Transverse colon (tissue), 4 donors: ENCODE measurements around the gene ABCB8. TPM values are rescaled to one million over a fixed set of nuclear protein-coding genes. Genes with fewer than 3 reads are reported as not detected.

Experiments
- DNase-seq: peaks from one replicate; pipeline ENCODE4 v3.0.0-alpha.2; 2019
- H3K27ac ChIP-seq, 4 donors: fragments of 200-600 bp; sonication (generic); 2 replicates each; pipeline ENCODE4 v1.5.1; 2016 to 2018; ENCODE audit warnings: inconsistent platforms in 4 of 4
- H3K27me3 ChIP-seq: fragments of 200-600 bp; sonication (generic); 2 replicates; pipeline ENCODE4 v1.5.1; 2017; ENCODE audit warnings: inconsistent platforms
- H3K36me3 ChIP-seq, 4 donors: fragments of 200-600 bp; sonication (generic); 2 replicates each; pipeline ENCODE4 v1.5.1; 2017 to 2019; ENCODE audit warnings: inconsistent platforms in 4 of 4
- H3K4me1 ChIP-seq, 4 donors: fragments of 200-600 bp; sonication (generic); 2 replicates each; pipeline ENCODE4 v1.5.1; 2017 to 2020; ENCODE audit warnings: inconsistent platforms in 4 of 4
- H3K4me3 ChIP-seq, 4 donors: fragments of 200-600 bp; sonication (generic); 1 replicate in 1 of 4; 2 replicates in 3 of 4; pipeline versions ENCODE4 v1.5.1 to v1.6.1; 2017 to 2019; ENCODE audit warnings: inconsistent platforms in 4 of 4
- H3K9me3 ChIP-seq, 2 donors: fragments of 200-600 bp; sonication (generic); 2 replicates each; pipeline ENCODE4 v1.5.1; 2017 to 2019; ENCODE audit warnings: inconsistent platforms in 2 of 2
- EP300 ChIP-seq: sonication (generic); formaldehyde crosslinking; IDR thresholded peaks from one replicate; pipeline ENCODE4 v1.6.1; 2017; ENCODE audit warnings: antibody characterized with exemption, low read depth
- POLR2A ChIP-seq: fragments of 450-650 bp; IDR thresholded peaks from one replicate; pipeline ENCODE4 v1.6.1; 2016; ENCODE audit warnings: antibody characterized with exemption, mild to moderate bottlenecking, moderate library complexity
- POLR2AphosphoS5 ChIP-seq, 3 donors: sonication (generic); formaldehyde crosslinking; IDR thresholded peaks; one replicate each; pipeline ENCODE4 v1.6.1; 2016; ENCODE audit warnings: antibody characterized with exemption in 3 of 3
- WGBS, 2 donors: methylation state at CpG; one replicate each; pipeline ENCODE4 v1.1.5; 2018; ENCODE audit warnings: low coverage in 1 of 2; 5-methylcytosine and 5-hydroxymethylcytosine counted together
- in situ Hi-C, 4 donors: fragments of 200-750 bp; cut with MboI; loops; one replicate each; pipeline versions ENCODE4 v1.15.0 to v1.15.1; 2017; ENCODE audit warnings: low sequenced_read_pairs in 3 of 4, low pct_ligation_motif_present in 1 of 4, low pct_unique_long_range_greater_than_20kb in 1 of 4
- intact Hi-C: fragments of 100-400 bp; cut with DNase I; formaldehyde crosslinking; loops from one replicate; pipeline ENCODE4 v1.15.1; 2023; ENCODE audit warnings: low total_unique reads
- total RNA-seq, 4 donors: library from RNA; depleted of rRNA; stranded (reverse); fragments of >200 nt; gene quantifications; one replicate each; pipeline ENCODE4 v1.1.0, GENCODE V29; 2016
- TF ChIP-seq, protein P1 (sequence below), 5 experiments: fragments of 200-600 bp in 3 of 5; fragments of 450-650 bp in 2 of 5; sonication (generic) in 3 of 5; IDR thresholded peaks; 1 replicate in 2 of 5; 2 replicates in 3 of 5; pipeline ENCODE4 v1.5.1; 2016 to 2017; ENCODE audit warnings: antibody characterized with exemption in 5 of 5, inconsistent platforms in 3 of 5, mild to moderate bottlenecking in 2 of 5, moderate library complexity in 1 of 5

The ABCB8 gene
- total RNA-seq, 4 donors from 2014 or later: 33.3 to 76.4 (median 51.4) TPM

DNA sequence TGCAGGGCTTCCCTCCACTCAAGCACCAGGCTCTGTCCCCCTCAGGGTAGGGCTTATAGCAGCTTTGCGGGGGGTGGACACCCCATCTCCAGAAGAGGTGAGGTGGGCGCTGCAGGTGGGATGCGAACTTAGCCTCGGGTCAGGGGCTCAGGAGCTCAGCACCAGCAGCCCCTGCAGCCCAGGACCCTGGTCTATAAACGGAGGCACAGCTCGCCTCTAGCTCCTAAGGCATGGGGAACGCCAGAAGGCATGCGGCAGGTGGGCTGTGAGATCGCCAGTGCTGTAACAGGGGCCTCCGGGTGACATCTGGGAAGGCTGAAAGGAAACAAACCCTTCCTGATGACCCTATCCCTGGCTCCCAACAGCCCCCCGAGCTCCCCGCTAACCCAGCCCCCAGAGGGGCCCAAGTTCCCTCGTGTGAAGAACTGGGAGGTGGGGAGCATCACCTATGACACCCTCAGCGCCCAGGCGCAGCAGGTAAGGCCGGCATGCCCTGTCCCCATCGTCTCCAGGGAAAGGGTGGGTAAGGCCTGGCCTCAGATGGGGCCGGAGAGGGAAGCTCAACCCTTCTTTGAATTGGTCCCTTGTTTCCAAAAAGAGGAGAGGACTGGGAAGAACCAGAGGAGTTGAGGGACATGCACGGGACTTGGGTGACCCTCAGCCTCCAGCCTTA is 33.3 kb upstream of the ABCB8 start:
- intact Hi-C loops (no loop called here), in situ Hi-C loops (loop anchor here in 3 of 4 donors (25.0 kb wide), 3 partner anchors 108 to 558 kb away; no protein-coding TSS in a partner anchor)

GRCh38 chr7:150996376-150997074 is 31.7 kb upstream of the ABCB8 start:
- Histone ChIP-seq H3K27me3 (peaks cover 7% of the 10 kb centered on the region), H3K27ac (no peak overlapping the region), H3K9me3 (no peaks in the 10 kb centered on the region), H3K36me3 (no peaks in the 10 kb centered on the region), H3K4me3 (no peak overlapping the region), H3K4me1 (peaks cover 0 to 6% (median 0%) of the 10 kb centered on the region in 4 donors)
- intact Hi-C loops: no loop called here
- 50% methylated on average over 27 of the region's 31 CpGs; no CpG with 5 or more reads in 1 of the 2 donors for WGBS, 2 donors
- in situ Hi-C loops: loop anchor here in 3 of 4 donors (25.0 kb wide), 3 partner anchors 109 to 559 kb away; no protein-coding TSS in a partner anchor
- TF ChIP-seq POLR2AphosphoS5 (IDR thresholded peaks at IDR 0.05): no peak
- TF ChIP-seq EP300: no peak
- TF ChIP-seq POLR2A: no peak
- TF ChIP-seq, protein P1, sequence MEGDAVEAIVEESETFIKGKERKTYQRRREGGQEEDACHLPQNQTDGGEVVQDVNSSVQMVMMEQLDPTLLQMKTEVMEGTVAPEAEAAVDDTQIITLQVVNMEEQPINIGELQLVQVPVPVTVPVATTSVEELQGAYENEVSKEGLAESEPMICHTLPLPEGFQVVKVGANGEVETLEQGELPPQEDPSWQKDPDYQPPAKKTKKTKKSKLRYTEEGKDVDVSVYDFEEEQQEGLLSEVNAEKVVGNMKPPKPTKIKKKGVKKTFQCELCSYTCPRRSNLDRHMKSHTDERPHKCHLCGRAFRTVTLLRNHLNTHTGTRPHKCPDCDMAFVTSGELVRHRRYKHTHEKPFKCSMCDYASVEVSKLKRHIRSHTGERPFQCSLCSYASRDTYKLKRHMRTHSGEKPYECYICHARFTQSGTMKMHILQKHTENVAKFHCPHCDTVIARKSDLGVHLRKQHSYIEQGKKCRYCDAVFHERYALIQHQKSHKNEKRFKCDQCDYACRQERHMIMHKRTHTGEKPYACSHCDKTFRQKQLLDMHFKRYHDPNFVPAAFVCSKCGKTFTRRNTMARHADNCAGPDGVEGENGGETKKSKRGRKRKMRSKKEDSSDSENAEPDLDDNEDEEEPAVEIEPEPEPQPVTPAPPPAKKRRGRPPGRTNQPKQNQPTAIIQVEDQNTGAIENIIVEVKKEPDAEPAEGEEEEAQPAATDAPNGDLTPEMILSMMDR (IDR thresholded peaks at IDR 0.05): no peak
- DNase-seq: no peak

More for the DNA sequence above, 33.3 kb upstream of the ABCB8 start:
- H3K27me3 ChIP-seq: peaks cover 7% of the 10 kb centered on the region
- peaks cover 0 to 4% of the 10 kb centered on the region in 2 donors for H3K9me3 ChIP-seq
- no peaks in the 10 kb centered on the region for H3K36me3 ChIP-seq
- H3K4me1 ChIP-seq: peaks cover 0 to 6% (median 0%) of the 10 kb centered on the region in 4 donors
- no peak for DNase-seq
- TF ChIP-seq POLR2AphosphoS5 (IDR thresholded peaks at IDR 0.05): no peak
- TF ChIP-seq POLR2A: no peak
- TF ChIP-seq EP300: no peak
- TF ChIP-seq, protein P1 (IDR thresholded peaks at IDR 0.05): no peak
- no peak overlapping the region for H3K27ac ChIP-seq
- WGBS, 2 donors: 73% methylated on average over 17 of the region's 19 CpGs; no CpG with 5 or more reads in 1 of the 2 donors
- peak overlapping the region in 1 of 4 donors; percentile 1 for H3K4me3 ChIP-seq

DNA sequence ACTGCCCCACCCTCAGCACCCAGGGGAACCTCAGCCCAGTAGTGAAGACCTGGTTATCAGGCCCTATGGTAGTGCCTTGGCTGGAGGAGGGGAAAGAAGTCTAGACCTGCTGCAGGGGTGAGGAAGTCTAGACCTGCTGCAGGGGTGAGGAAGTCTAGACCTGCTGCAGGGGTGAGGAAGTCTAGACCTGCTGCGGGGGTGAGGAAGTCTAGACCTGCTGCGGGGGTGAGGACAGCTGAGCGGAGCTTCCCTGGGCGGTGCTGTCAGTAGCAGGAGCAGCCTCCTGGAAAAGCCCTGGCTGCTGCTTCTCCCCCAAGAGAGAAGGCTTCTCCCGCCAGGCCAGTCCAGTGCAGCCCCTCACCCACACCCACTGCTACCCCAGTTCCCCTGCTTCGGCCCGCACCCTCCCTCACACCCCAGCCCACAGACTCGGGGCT is 31.2 kb upstream of the ABCB8 start:
- TF ChIP-seq EP300: no peak
- TF ChIP-seq, protein P1 (IDR thresholded peaks at IDR 0.05): no peak
- Histone ChIP-seq H3K9me3 (no peaks in the 10 kb centered on the region), H3K27me3 (peaks cover 7% of the 10 kb centered on the region), H3K27ac (no peak overlapping the region), H3K36me3 (no peaks in the 10 kb centered on the region), H3K4me3 (no peak overlapping the region), H3K4me1 (peaks cover 0 to 6% (median 0%) of the 10 kb centered on the region in 4 donors)
- in situ Hi-C loops (loop anchor here in 3 of 4 donors (25.0 kb wide), 3 partner anchors 110 to 560 kb away; no protein-coding TSS in a partner anchor), intact Hi-C loops (no loop called here)
- no peak for DNase-seq
- 85% methylated on average over 8 of the region's 8 CpGs; no CpG with 5 or more reads in 1 of the 2 donors for WGBS, 2 donors

- no peak overlapping the region for H3K4me3 ChIP-seq
- no peaks in the 10 kb centered on the region for H3K36me3 ChIP-seq
- in situ Hi-C loops: loop anchor here in 3 of 4 donors (25.0 kb wide), 3 partner anchors 111 to 561 kb away; no protein-coding TSS in a partner anchor
- peaks cover 0 to 6% (median 0%) of the 10 kb centered on the region in 4 donors for H3K4me1 ChIP-seq
- intact Hi-C loops: no loop called here
- no peak overlapping the region for H3K27ac ChIP-seq
- no peak for DNase-seq
- peaks cover 7% of the 10 kb centered on the region for H3K27me3 ChIP-seq
- 80 to 93% methylated on average over 3 to 5 of the region's 5 CpGs for WGBS, 2 donors
- TF ChIP-seq POLR2A: no peak
- no peak for TF ChIP-seq EP300
- no peak for TF ChIP-seq POLR2AphosphoS5 (IDR thresholded peaks at IDR 0.05)
- no peaks in the 10 kb centered on the region for H3K9me3 ChIP-seq
Measured at GRCh38 chr7:150997817-150998216, 30.4 kb upstream of the ABCB8 start.
